ENCODE results near the gene RPS3A. TPM values are rescaled to one million over a fixed set of nuclear protein-coding genes. Genes with fewer than 3 reads are reported as not detected.

Gene RPS3A
- total RNA-seq, 1 donor from 2014 or later, result 1,686 TPM

Other genes starting within 250 kb of the RPS3A start
- 54.2 and 60.7 TPM in 2 replicates for gene LRBA, start 84.3 kb upstream of the RPS3A start, total RNA-seq
- gene PRSS48, start 177.5 kb downstream of the RPS3A start, total RNA-seq, result not detected in 2 replicates
- gene SH3D19, start 226.0 kb downstream of the RPS3A start, total RNA-seq, result not detected in 2 replicates

All from activated T-helper 1 cell treated with anti-CD3 and anti-CD28 coated beads, Interleukin-12 subunit alpha, Interleukin-12 subunit beta, Interleukin-2, Interleukin-4 antibody, amounts not matched to agents 30 ng/mL and 10 ng/mL and 1 ng/mL, durations not matched to agents 14 hours and 24 hours and 36 hours (primary cell).